Esophagus muscularis mucosa (tissue), 4 donors: ENCODE measurements around the gene RELCH.

ENCODE experiments used
- CTCF ChIP-seq, 3 experiments: fragments of 200-600 bp in 2 of 3; fragments of 450-650 bp in 1 of 3; sonication (generic) in 2 of 3; IDR thresholded peaks; one replicate each; pipeline ENCODE4 v1.5.1; 2017 to 2019; ENCODE audit warnings: antibody characterized with exemption in 3 of 3, mild to moderate bottlenecking in 2 of 3, moderate library complexity in 1 of 3
- EP300 ChIP-seq: sonication (generic); formaldehyde crosslinking; IDR thresholded peaks from one replicate; pipeline ENCODE4 v1.6.1; 2017; ENCODE audit warnings: antibody characterized with exemption
- POLR2A ChIP-seq: fragments of 450-650 bp; IDR thresholded peaks from one replicate; pipeline ENCODE4 v1.6.1; 2017; ENCODE audit warnings: antibody characterized with exemption, moderate library complexity, mild to moderate bottlenecking, low read depth

GRCh38 chr18:62172298-62172697 lies 14.8 kb upstream of the RELCH start:
- TF ChIP-seq POLR2A (no peak), EP300 (no peak), CTCF (IDR thresholded peaks at IDR 0.05) (no peak)
